Sigmoid colon (tissue), 4 donors: Measurements from ENCODE around the gene RNF144A.

Source experiments
- EP300 ChIP-seq, 4 donors: sonication (generic); formaldehyde crosslinking; IDR thresholded peaks; one replicate each; pipeline ENCODE4 v1.6.1; 2017; ENCODE audit warnings: antibody characterized with exemption in 4 of 4
- POLR2A ChIP-seq, 2 donors: fragments of 450-650 bp; IDR thresholded peaks; one replicate each; pipeline ENCODE4 v1.6.1; 2016; ENCODE audit warnings: antibody characterized with exemption in 2 of 2, mild to moderate bottlenecking in 2 of 2, moderate library complexity in 2 of 2
- POLR2AphosphoS5 ChIP-seq, 4 donors: sonication (generic); formaldehyde crosslinking; IDR thresholded peaks; one replicate each; pipeline ENCODE4 v1.6.1; 2017; ENCODE audit warnings: antibody characterized with exemption in 4 of 4
- TF ChIP-seq, protein P1 (sequence below), 4 experiments: fragments of 450-650 bp in 3 of 4; fragments of 200-600 bp in 1 of 4; IDR thresholded peaks; one replicate each; pipeline ENCODE4 v1.5.1; 2016 to 2019; ENCODE audit warnings: antibody characterized with exemption in 4 of 4, mild to moderate bottlenecking in 3 of 4, moderate library complexity in 2 of 4

GRCh38 chr2:6880200-6880733 lies 36.9 kb upstream of the RNF144A start:
- TF ChIP-seq POLR2AphosphoS5 (IDR thresholded peaks at IDR 0.05) (no peak), POLR2A (IDR thresholded peaks at IDR 0.05) (no peak), EP300 (IDR thresholded peaks at IDR 0.05) (no peak)
- TF ChIP-seq, protein P1, sequence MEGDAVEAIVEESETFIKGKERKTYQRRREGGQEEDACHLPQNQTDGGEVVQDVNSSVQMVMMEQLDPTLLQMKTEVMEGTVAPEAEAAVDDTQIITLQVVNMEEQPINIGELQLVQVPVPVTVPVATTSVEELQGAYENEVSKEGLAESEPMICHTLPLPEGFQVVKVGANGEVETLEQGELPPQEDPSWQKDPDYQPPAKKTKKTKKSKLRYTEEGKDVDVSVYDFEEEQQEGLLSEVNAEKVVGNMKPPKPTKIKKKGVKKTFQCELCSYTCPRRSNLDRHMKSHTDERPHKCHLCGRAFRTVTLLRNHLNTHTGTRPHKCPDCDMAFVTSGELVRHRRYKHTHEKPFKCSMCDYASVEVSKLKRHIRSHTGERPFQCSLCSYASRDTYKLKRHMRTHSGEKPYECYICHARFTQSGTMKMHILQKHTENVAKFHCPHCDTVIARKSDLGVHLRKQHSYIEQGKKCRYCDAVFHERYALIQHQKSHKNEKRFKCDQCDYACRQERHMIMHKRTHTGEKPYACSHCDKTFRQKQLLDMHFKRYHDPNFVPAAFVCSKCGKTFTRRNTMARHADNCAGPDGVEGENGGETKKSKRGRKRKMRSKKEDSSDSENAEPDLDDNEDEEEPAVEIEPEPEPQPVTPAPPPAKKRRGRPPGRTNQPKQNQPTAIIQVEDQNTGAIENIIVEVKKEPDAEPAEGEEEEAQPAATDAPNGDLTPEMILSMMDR (IDR thresholded peaks at IDR 0.05), result no peak
